ENCODE data around the gene CALY. TPM values are rescaled to one million over a fixed set of nuclear protein-coding genes. Genes with fewer than 3 reads are reported as not detected.
A peak's percentile ranks its signal among the peaks of the same experiment; 100 is the strongest.
"Not testable (repeated sequence)": the region's sequence is repeated elsewhere in the genome, so short reads cannot be mapped to it uniquely, and the experiment has no call there.

CALY gene
- total RNA-seq, 1 experiment from 2014 or later, result not detected

- in situ Hi-C loops (cut with HindIII; ENCODE audit: low pct_unique_long_range_greater_than_20kb, low sequenced_read_pairs), result not testable (repeated sequence)
These were observed 14.5 kb downstream of the CALY start for GRCh38 chr10:133322064-133322709.

GRCh38 chr10:133320852-133321422 lies 15.8 kb downstream of the CALY start:
- in situ Hi-C loops (cut with HindIII; ENCODE audit: low pct_unique_long_range_greater_than_20kb, low sequenced_read_pairs); DNase-seq (ENCODE audit: low read depth): not testable (repeated sequence)

More at GRCh38 chr10:133322064-133322709, 14.5 kb downstream of the CALY start:
- DNase-seq (ENCODE audit: low read depth), result not testable (repeated sequence)

- in situ Hi-C loops (cut with HindIII; ENCODE audit: low pct_unique_long_range_greater_than_20kb, low sequenced_read_pairs), result no loop called here
- peak; percentile 69 for DNase-seq (ENCODE audit: low read depth)
These were observed 18.1 kb downstream of the CALY start for GRCh38 chr10:133318494-133319127.

GRCh38 chr10:133316732-133317131 lies 20.0 kb downstream of the CALY start:
- DNase-seq (ENCODE audit: low read depth), result no peak

GRCh38 chr10:133316266-133316665 lies 20.4 kb downstream of the CALY start:
- no peak for DNase-seq (ENCODE audit: low read depth)
- in situ Hi-C loops (cut with HindIII; ENCODE audit: low pct_unique_long_range_greater_than_20kb, low sequenced_read_pairs), result no loop called here

More at GRCh38 chr10:133316732-133317131, 20.0 kb downstream of the CALY start:
- in situ Hi-C loops (cut with HindIII; ENCODE audit: low pct_unique_long_range_greater_than_20kb, low sequenced_read_pairs), result no loop called here

- peak; percentile 39 for DNase-seq (ENCODE audit: low read depth)
- in situ Hi-C loops (cut with HindIII; ENCODE audit: low pct_unique_long_range_greater_than_20kb, low sequenced_read_pairs), result no loop called here
These were observed 20.8 kb downstream of the CALY start for GRCh38 chr10:133315847-133316246.

GRCh38 chr10:133314911-133315310 lies 21.8 kb downstream of the CALY start:
- in situ Hi-C loops (cut with HindIII; ENCODE audit: low pct_unique_long_range_greater_than_20kb, low sequenced_read_pairs), result no loop called here
- DNase-seq (ENCODE audit: low read depth), result no peak

GRCh38 chr10:133313192-133313591 lies 23.5 kb downstream of the CALY start:
- DNase-seq (ENCODE audit: low read depth), result no peak

GRCh38 chr10:133312769-133313145 lies 23.9 kb downstream of the CALY start:
- in situ Hi-C loops (cut with HindIII; ENCODE audit: low pct_unique_long_range_greater_than_20kb, low sequenced_read_pairs), result no loop called here
- DNase-seq (ENCODE audit: low read depth), result no peak

More at GRCh38 chr10:133313192-133313591, 23.5 kb downstream of the CALY start:
- in situ Hi-C loops (cut with HindIII; ENCODE audit: low pct_unique_long_range_greater_than_20kb, low sequenced_read_pairs), result no loop called here

- in situ Hi-C loops (cut with HindIII; ENCODE audit: low pct_unique_long_range_greater_than_20kb, low sequenced_read_pairs), result no loop called here
- DNase-seq (ENCODE audit: low read depth), result no peak
These were observed 24.5 kb downstream of the CALY start for GRCh38 chr10:133312016-133312768.

- no peak for DNase-seq (ENCODE audit: low read depth)
- in situ Hi-C loops (cut with HindIII; ENCODE audit: low pct_unique_long_range_greater_than_20kb, low sequenced_read_pairs), result no loop called here
These were observed 25.1 kb downstream of the CALY start for GRCh38 chr10:133311570-133311969.

- in situ Hi-C loops (cut with HindIII; ENCODE audit: low pct_unique_long_range_greater_than_20kb, low sequenced_read_pairs), result no loop called here
- no peak for DNase-seq (ENCODE audit: low read depth)
These were observed 25.9 kb downstream of the CALY start for GRCh38 chr10:133310789-133311188.

- in situ Hi-C loops (cut with HindIII; ENCODE audit: low pct_unique_long_range_greater_than_20kb, low sequenced_read_pairs), result no loop called here
- DNase-seq (ENCODE audit: low read depth), result no peak
These were observed 26.3 kb downstream of the CALY start for GRCh38 chr10:133310399-133310755.

- in situ Hi-C loops (cut with HindIII; ENCODE audit: low pct_unique_long_range_greater_than_20kb, low sequenced_read_pairs), result no loop called here
- no peak for DNase-seq (ENCODE audit: low read depth)
These were observed 26.8 kb downstream of the CALY start for GRCh38 chr10:133309720-133310398.

GRCh38 chr10:133309100-133309719 lies 27.5 kb downstream of the CALY start:
- in situ Hi-C loops (cut with HindIII; ENCODE audit: low pct_unique_long_range_greater_than_20kb, low sequenced_read_pairs), result no loop called here
- DNase-seq (ENCODE audit: low read depth), result peak; percentile 83

- in situ Hi-C loops (cut with HindIII; ENCODE audit: low pct_unique_long_range_greater_than_20kb, low sequenced_read_pairs), result no loop called here
- peak; percentile 83 for DNase-seq (ENCODE audit: low read depth)
These were observed 28.1 kb downstream of the CALY start, which contains the start of the genes TUBGCP2 and ZNF511 for GRCh38 chr10:133308421-133309099. Gene TUBGCP2, minus strand, starts transcription at chr10:133308872. Its CDS starts 5,931 bp downstream, at chr10:133302941. Gene ZNF511, plus strand, starts transcription at chr10:133308914. Its CDS starts 30 bp downstream, at chr10:133308944.

GRCh38 chr10:133307776-133308420 lies 28.8 kb downstream of the CALY start:
- in situ Hi-C loops (cut with HindIII; ENCODE audit: low pct_unique_long_range_greater_than_20kb, low sequenced_read_pairs), result no loop called here
- peak; percentile 74 for DNase-seq (ENCODE audit: low read depth)

All from Caki2 (cell line).